ENCODE measurements around the gene ARFGEF2. TPM values are rescaled to one million over a fixed set of nuclear protein-coding genes. Genes with fewer than 3 reads are reported as not detected.

The ARFGEF2 gene
- total RNA-seq, 4 donors from 2014 or later, result 27.6 to 33.5 (median 30.1) TPM

GRCh38 chr20:48912065-48912464, 9.4 kb upstream of the ARFGEF2 start:
- no peaks in the 10 kb centered on the region for H3K4me1 ChIP-seq
- TF ChIP-seq EP300 (IDR thresholded peaks at IDR 0.05) (no peak), CTCF (IDR thresholded peaks at IDR 0.05) (no peak), POLR2A (IDR thresholded peaks at IDR 0.05) (no peak)
- DNase-seq (ENCODE audit: low spot score in 2 of 2), result no peak
- 73 to 76% methylated on average over 3 to 4 of the region's 4 CpGs for WGBS, 2 donors
- peaks cover 0 to 13% (median 0%) of the 10 kb centered on the region in 4 donors for H3K9me3 ChIP-seq
- H3K27ac ChIP-seq, result no peak overlapping the region
- no peak overlapping the region for H3K4me3 ChIP-seq
- H3K27me3 ChIP-seq, result no peaks in the 10 kb centered on the region
- no peaks in the 10 kb centered on the region for H3K36me3 ChIP-seq

- Histone ChIP-seq H3K27me3 (no peaks in the 10 kb centered on the region), H3K27ac (no peak overlapping the region), H3K9me3 (no peaks in the 10 kb centered on the region), H3K36me3 (no peaks in the 10 kb centered on the region), H3K4me1 (peaks cover 0 to 10% (median 8%) of the 10 kb centered on the region in 4 donors), H3K4me3 (no peak overlapping the region)
- no peak for DNase-seq (ENCODE audit: low spot score in 2 of 2)
- 53 to 58% methylated on average over 1 of the region's 1 CpG for WGBS, 2 donors
- TF ChIP-seq CTCF (IDR thresholded peaks at IDR 0.05), result no peak
- TF ChIP-seq EP300 (IDR thresholded peaks at IDR 0.05), result no peak
- TF ChIP-seq POLR2A (IDR thresholded peaks at IDR 0.05), result no peak
Measured at GRCh38 chr20:48916699-48917098, 4.8 kb upstream of the ARFGEF2 start.

GRCh38 chr20:48919336-48919881, 2.1 kb upstream of the ARFGEF2 start:
- no peaks in the 10 kb centered on the region for H3K9me3 ChIP-seq
- no peak overlapping the region for H3K27ac ChIP-seq
- H3K27me3 ChIP-seq, result no peaks in the 10 kb centered on the region
- H3K4me3 ChIP-seq, result no peak overlapping the region
- H3K36me3 ChIP-seq, result no peaks in the 10 kb centered on the region
- DNase-seq (ENCODE audit: low spot score in 2 of 2), result no peak
- H3K4me1 ChIP-seq, result peaks cover 0 to 31% (median 28%) of the 10 kb centered on the region in 4 donors
- WGBS, 2 donors, result 80 to 82% methylated on average over 6 of the region's 6 CpGs
- TF ChIP-seq CTCF (IDR thresholded peaks at IDR 0.05) (no peak), EP300 (IDR thresholded peaks at IDR 0.05) (no peak), POLR2A (IDR thresholded peaks at IDR 0.05) (no peak)

- H3K4me1 ChIP-seq, result peaks cover 0 to 36% (median 29%) of the 10 kb centered on the region in 4 donors
- H3K36me3 ChIP-seq, result no peaks in the 10 kb centered on the region
- no peak overlapping the region for H3K4me3 ChIP-seq
- no peaks in the 10 kb centered on the region for H3K27me3 ChIP-seq
- DNase-seq (ENCODE audit: low spot score in 2 of 2), result no peak
- no peak overlapping the region for H3K27ac ChIP-seq
- TF ChIP-seq CTCF (IDR thresholded peaks at IDR 0.05) (no peak), POLR2A (IDR thresholded peaks at IDR 0.05) (no peak), EP300 (IDR thresholded peaks at IDR 0.05) (no peak)
- H3K9me3 ChIP-seq, result no peaks in the 10 kb centered on the region
- WGBS, 2 donors, result 57 to 60% methylated on average over 5 of the region's 5 CpGs
Measured at GRCh38 chr20:48919882-48920526, 1.5 kb upstream of the ARFGEF2 start.

GRCh38 chr20:48920527-48921167, 864 bp upstream of the ARFGEF2 start:
- no peaks in the 10 kb centered on the region for H3K27me3 ChIP-seq
- H3K36me3 ChIP-seq, result no peaks in the 10 kb centered on the region
- no peak for TF ChIP-seq EP300 (IDR thresholded peaks at IDR 0.05)
- no peak for TF ChIP-seq CTCF (IDR thresholded peaks at IDR 0.05)
- TF ChIP-seq POLR2A (IDR thresholded peaks at IDR 0.05), result no peak
- peaks cover 0 to 36% (median 31%) of the 10 kb centered on the region in 4 donors for H3K4me1 ChIP-seq
- no peaks in the 10 kb centered on the region for H3K9me3 ChIP-seq
- no peak for DNase-seq (ENCODE audit: low spot score in 2 of 2)
- whole genome bisulfite sequencing, 2 donors, result 25 to 28% methylated on average over 10 of the region's 10 CpGs
- H3K4me3 ChIP-seq, result peak overlapping the region; percentile 67 to 94 (median 86)
- peak overlapping the region; percentile 76 to 98 (median 94) for H3K27ac ChIP-seq
